HFFc6 (cell line): ENCODE results near the gene GDF3. TPM values are rescaled to one million over a fixed set of nuclear protein-coding genes. Genes with fewer than 3 reads are reported as not detected.
"Not testable (repeated sequence)": the region's sequence is repeated elsewhere in the genome, so short reads cannot be mapped to it uniquely, and the experiment has no call there.

Source experiments
- DNase-seq: peaks from one replicate; pipeline ENCODE4 v3.0.0-alpha.2; 2018
- H3K27ac Mint-ChIP-seq: 2 replicates; pipeline ENCODE4 v1.8.0; 2020; ENCODE audit warnings: mild to moderate bottlenecking, mixed read lengths
- H3K27me3 Mint-ChIP-seq: 2 replicates; pipeline ENCODE4 v1.8.0; 2021; ENCODE audit warnings: mild to moderate bottlenecking, moderate library complexity, mixed read lengths; ENCODE audit not compliant: insufficient read depth
- H3K36me3 Mint-ChIP-seq: 2 replicates; pipeline ENCODE4 v1.8.0; 2021; ENCODE audit warnings: low read depth, mixed read lengths
- H3K4me1 Mint-ChIP-seq: 2 replicates; pipeline ENCODE4 v1.8.0; 2020; ENCODE audit warnings: low read depth, mixed read lengths
- H3K4me3 Mint-ChIP-seq: 2 replicates; pipeline ENCODE4 v1.8.0; 2020; ENCODE audit warnings: mild to moderate bottlenecking, moderate library complexity, mixed read lengths
- H3K9me3 Mint-ChIP-seq: 2 replicates; pipeline ENCODE4 v1.8.0; 2020; ENCODE audit warnings: mild to moderate bottlenecking, mixed read lengths
- CTCF ChIP-seq: fragments of 200-600 bp; sonication (generic); IDR thresholded peaks from 2 replicates; pipeline ENCODE4 v1.5.0; 2021; ENCODE audit warnings: antibody characterized with exemption, mild to moderate bottlenecking
- long read RNA-seq: library from polyadenylated mRNA; unstranded; transcript quantifications from one replicate; pipeline ENCODE4 v2.0.0, GENCODE V29; 2019
- total RNA-seq, 6 experiments: library from RNA; stranded (reverse); fragmentation: NEBNext Ultra II Directional; extraction: Animal tissue kit (Norgen Biotek cat#: 25700); gene quantifications; 2 replicates in 1 of 6; 3 replicates in 5 of 6; pipeline ENCODE4 v1.2.3, GENCODE V29; 2021

GDF3 gene
- not detected for total RNA-seq
- long read RNA-seq = 0 reads

GRCh38 chr12:7695566-7696197 is at the start of gene GDF3:
GDF3 (minus strand) TSS chr12:7695775; CDS start chr12:7695728, 47 bp downstream.
- no peaks in the 10 kb centered on the region for H3K9me3 Mint-ChIP-seq
- TF ChIP-seq CTCF = no peak
- peaks cover 16% of the 10 kb centered on the region for H3K27me3 Mint-ChIP-seq
- no peaks in the 10 kb centered on the region for H3K4me1 Mint-ChIP-seq
- H3K27ac Mint-ChIP-seq = no peak within 1 kb of the TSS
- H3K36me3 Mint-ChIP-seq = no peaks in the 10 kb centered on the region
- DNase-seq = no peak
- H3K4me3 Mint-ChIP-seq = no peak within 1 kb of the TSS

GRCh38 chr12:7732993-7733392 is 37.4 kb upstream of the GDF3 start:
- no peak for TF ChIP-seq CTCF
- no peaks in the 10 kb centered on the region for H3K36me3 Mint-ChIP-seq
- H3K27ac Mint-ChIP-seq = no peak overlapping the region
- peaks cover 3% of the 10 kb centered on the region; the same call in 1 of the 2 replicates for H3K27me3 Mint-ChIP-seq
- no peak overlapping the region for H3K4me3 Mint-ChIP-seq
- peaks cover 7% of the 10 kb centered on the region for H3K4me1 Mint-ChIP-seq
- no peaks in the 10 kb centered on the region for H3K9me3 Mint-ChIP-seq
- no peak for DNase-seq

- H3K9me3 Mint-ChIP-seq = no peaks in the 10 kb centered on the region
- peaks cover 6% of the 10 kb centered on the region for H3K27me3 Mint-ChIP-seq
- no peak overlapping the region for H3K27ac Mint-ChIP-seq
- DNase-seq = no peak
- no peaks in the 10 kb centered on the region for H3K36me3 Mint-ChIP-seq
- peaks cover 7% of the 10 kb centered on the region for H3K4me1 Mint-ChIP-seq
- no peak for TF ChIP-seq CTCF
- no peak overlapping the region for H3K4me3 Mint-ChIP-seq
These were observed 35.9 kb upstream of the GDF3 start for GRCh38 chr12:7731486-7731885.

GRCh38 chr12:7730984-7731383 is 35.4 kb upstream of the GDF3 start:
- H3K27ac Mint-ChIP-seq, H3K27me3 Mint-ChIP-seq: not testable (repeated sequence)

GRCh38 chr12:7729746-7730145 is 34.2 kb upstream of the GDF3 start:
- Mint-ChIP-seq H3K27me3 (peaks cover 10% of the 10 kb centered on the region), H3K4me1 (peaks cover 7% of the 10 kb centered on the region), H3K27ac (no peak overlapping the region), H3K36me3 (no peaks in the 10 kb centered on the region), H3K4me3 (no peak overlapping the region), H3K9me3 (peaks cover 5% of the 10 kb centered on the region; the same call in 1 of the 2 replicates)
- TF ChIP-seq CTCF = no peak
- no peak for DNase-seq

More at GRCh38 chr12:7730984-7731383, 35.4 kb upstream of the GDF3 start:
- DNase-seq, H3K9me3 Mint-ChIP-seq, H3K36me3 Mint-ChIP-seq, H3K4me1 Mint-ChIP-seq, H3K4me3 Mint-ChIP-seq: not testable (repeated sequence)

GRCh38 chr12:7723926-7724325 is 28.4 kb upstream of the GDF3 start:
- H3K27ac Mint-ChIP-seq = no peak overlapping the region
- H3K4me1 Mint-ChIP-seq = no peaks in the 10 kb centered on the region
- no peak for TF ChIP-seq CTCF
- peaks cover 10% of the 10 kb centered on the region for H3K27me3 Mint-ChIP-seq
- no peak for DNase-seq
- peaks cover 5% of the 10 kb centered on the region; the same call in 1 of the 2 replicates for H3K9me3 Mint-ChIP-seq
- no peak overlapping the region for H3K4me3 Mint-ChIP-seq
- no peaks in the 10 kb centered on the region for H3K36me3 Mint-ChIP-seq
